Osteocyte (in vitro differentiated cells): ENCODE data around the gene ECM1. TPM values are rescaled to one million over a fixed set of nuclear protein-coding genes. Genes with fewer than 3 reads are reported as not detected.

Experiments
- DNase-seq: peaks from one replicate; pipeline ENCODE4 v3.0.0; 2021; ENCODE audit warnings: mixed read lengths; ENCODE audit not compliant: unreplicated experiment; ENCODE audit errors: extremely low spot score
- H3K27ac Mint-ChIP-seq: one replicate; pipeline ENCODE4 v1.8.0; 2021; ENCODE audit warnings: mild to moderate bottlenecking, mixed read lengths; ENCODE audit not compliant: unreplicated experiment
- H3K27me3 Mint-ChIP-seq: one replicate; pipeline ENCODE4 v1.8.0; 2021; ENCODE audit warnings: mixed read lengths; ENCODE audit not compliant: unreplicated experiment
- H3K36me3 Mint-ChIP-seq: one replicate; pipeline ENCODE4 v1.8.0; 2021; ENCODE audit warnings: mixed read lengths; ENCODE audit not compliant: unreplicated experiment
- H3K4me1 Mint-ChIP-seq: one replicate; pipeline ENCODE4 v1.8.0; 2021; ENCODE audit warnings: mixed read lengths; ENCODE audit not compliant: unreplicated experiment
- H3K4me3 Mint-ChIP-seq: one replicate; pipeline ENCODE4 v1.8.0; 2021; ENCODE audit warnings: mild to moderate bottlenecking, moderate library complexity, mixed read lengths; ENCODE audit not compliant: unreplicated experiment
- H3K9me3 Mint-ChIP-seq: one replicate; pipeline ENCODE4 v1.8.0; 2021; ENCODE audit warnings: mixed read lengths; ENCODE audit not compliant: unreplicated experiment
- total RNA-seq: library from RNA; stranded (reverse); gene quantifications from 2 replicates; pipeline ENCODE4 v1.2.1, GENCODE V29; 2021
- TF ChIP-seq, protein P1 (sequence below): fragments of 200-600 bp; sonication (generic); IDR thresholded peaks from 2 replicates; pipeline ENCODE4 v1.5.0; 2021; ENCODE audit warnings: antibody characterized with exemption, mild to moderate bottlenecking, moderate library complexity

ECM1 gene
- total RNA-seq, 1 donor from 2014 or later = 17.4 TPM

DNA sequence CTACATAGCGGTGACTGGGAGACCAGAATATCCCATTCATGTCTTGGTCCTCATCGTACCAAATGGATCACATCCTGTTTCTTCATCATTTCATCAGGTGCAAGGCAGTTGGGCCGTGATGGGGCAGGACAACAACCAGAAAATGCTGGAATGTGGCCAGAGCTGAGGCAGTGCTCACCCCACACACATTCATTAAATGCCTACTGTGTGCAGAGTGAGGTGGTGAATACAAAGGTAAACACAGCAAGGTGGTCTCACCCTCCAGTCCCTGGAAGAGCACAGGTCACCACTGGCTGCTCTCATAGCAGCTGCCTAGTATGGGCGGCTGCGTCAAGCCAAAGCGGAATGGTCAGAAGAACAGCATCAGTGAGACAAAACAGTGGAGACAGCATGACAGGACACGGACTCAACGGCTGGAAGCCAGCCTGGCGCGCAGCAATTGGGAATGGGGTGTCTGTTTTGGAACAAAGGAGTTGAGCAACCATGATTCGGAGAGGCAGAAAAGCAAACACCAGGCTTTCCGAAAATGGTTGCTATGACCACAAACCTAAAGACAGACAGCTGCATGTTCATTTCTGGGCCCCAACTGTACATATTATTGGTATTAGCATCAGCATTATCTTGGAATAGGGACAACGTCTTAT lies 35.7 kb downstream of the ECM1 start:
- Mint-ChIP-seq H3K27me3 (no peaks in the 10 kb centered on the region), H3K36me3 (no peaks in the 10 kb centered on the region), H3K9me3 (no peaks in the 10 kb centered on the region), H3K4me3 (no peak overlapping the region), H3K4me1 (peaks cover 5% of the 10 kb centered on the region), H3K27ac (no peak overlapping the region)
- TF ChIP-seq, protein P1, sequence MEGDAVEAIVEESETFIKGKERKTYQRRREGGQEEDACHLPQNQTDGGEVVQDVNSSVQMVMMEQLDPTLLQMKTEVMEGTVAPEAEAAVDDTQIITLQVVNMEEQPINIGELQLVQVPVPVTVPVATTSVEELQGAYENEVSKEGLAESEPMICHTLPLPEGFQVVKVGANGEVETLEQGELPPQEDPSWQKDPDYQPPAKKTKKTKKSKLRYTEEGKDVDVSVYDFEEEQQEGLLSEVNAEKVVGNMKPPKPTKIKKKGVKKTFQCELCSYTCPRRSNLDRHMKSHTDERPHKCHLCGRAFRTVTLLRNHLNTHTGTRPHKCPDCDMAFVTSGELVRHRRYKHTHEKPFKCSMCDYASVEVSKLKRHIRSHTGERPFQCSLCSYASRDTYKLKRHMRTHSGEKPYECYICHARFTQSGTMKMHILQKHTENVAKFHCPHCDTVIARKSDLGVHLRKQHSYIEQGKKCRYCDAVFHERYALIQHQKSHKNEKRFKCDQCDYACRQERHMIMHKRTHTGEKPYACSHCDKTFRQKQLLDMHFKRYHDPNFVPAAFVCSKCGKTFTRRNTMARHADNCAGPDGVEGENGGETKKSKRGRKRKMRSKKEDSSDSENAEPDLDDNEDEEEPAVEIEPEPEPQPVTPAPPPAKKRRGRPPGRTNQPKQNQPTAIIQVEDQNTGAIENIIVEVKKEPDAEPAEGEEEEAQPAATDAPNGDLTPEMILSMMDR = no peak
- DNase-seq = no peak

DNA sequence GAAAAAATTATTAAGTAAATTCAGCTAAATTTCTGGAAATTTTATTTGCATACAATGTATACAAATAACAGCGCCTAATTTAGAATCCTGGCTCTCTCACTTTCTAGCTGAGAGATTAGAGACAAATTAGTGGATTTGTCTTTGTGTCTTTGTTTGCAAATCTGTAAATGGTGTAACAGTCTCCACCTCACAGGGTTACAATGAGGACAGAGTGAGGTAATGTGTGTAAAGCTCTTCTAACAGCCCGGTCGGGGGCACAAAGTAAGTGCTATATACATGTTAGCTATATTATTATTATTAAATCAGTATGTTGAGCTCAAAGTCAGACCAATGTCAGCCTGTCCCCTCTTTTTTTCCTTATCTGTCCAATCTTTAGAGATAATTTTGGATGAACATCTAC lies 36.3 kb downstream of the ECM1 start:
- H3K27ac Mint-ChIP-seq = no peak overlapping the region
- peaks cover 3% of the 10 kb centered on the region for H3K4me1 Mint-ChIP-seq
- DNase-seq = no peak
- H3K4me3 Mint-ChIP-seq = no peak overlapping the region
- H3K27me3 Mint-ChIP-seq = no peaks in the 10 kb centered on the region
- TF ChIP-seq, protein P1 = no peak
- H3K36me3 Mint-ChIP-seq = no peaks in the 10 kb centered on the region
- no peaks in the 10 kb centered on the region for H3K9me3 Mint-ChIP-seq

DNA sequence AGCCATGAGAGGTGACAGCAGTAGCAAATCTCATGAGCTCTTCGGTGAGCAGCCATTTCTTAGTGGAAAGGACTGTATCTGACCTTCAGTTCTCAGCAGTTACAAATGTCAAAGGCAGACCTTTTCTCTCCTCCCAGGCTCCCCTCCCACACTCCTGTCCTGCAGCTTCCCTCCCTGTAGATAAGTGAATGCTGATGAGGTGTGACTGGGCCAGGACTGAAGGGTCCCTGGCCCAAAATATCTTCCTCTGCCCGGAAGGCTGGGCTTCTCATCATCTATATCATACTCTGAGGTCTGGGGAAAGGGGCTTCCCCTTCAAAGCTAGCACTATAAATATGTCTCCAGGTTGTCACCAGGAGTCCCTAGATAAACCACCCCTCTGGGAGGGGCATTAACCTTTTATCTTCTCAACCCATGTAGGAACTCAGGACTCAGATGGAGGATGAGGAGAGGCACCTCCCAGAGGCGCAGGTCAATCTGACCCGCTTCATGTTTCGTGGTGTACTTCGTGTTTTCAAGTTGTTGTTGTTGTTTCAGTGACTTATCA lies 37.6 kb downstream of the ECM1 start:
- Mint-ChIP-seq H3K4me1 (peaks cover 9% of the 10 kb centered on the region), H3K36me3 (no peaks in the 10 kb centered on the region), H3K9me3 (no peaks in the 10 kb centered on the region), H3K4me3 (no peak overlapping the region), H3K27me3 (no peaks in the 10 kb centered on the region), H3K27ac (no peak overlapping the region)
- no peak for DNase-seq
- TF ChIP-seq, protein P1 = no peak

DNA sequence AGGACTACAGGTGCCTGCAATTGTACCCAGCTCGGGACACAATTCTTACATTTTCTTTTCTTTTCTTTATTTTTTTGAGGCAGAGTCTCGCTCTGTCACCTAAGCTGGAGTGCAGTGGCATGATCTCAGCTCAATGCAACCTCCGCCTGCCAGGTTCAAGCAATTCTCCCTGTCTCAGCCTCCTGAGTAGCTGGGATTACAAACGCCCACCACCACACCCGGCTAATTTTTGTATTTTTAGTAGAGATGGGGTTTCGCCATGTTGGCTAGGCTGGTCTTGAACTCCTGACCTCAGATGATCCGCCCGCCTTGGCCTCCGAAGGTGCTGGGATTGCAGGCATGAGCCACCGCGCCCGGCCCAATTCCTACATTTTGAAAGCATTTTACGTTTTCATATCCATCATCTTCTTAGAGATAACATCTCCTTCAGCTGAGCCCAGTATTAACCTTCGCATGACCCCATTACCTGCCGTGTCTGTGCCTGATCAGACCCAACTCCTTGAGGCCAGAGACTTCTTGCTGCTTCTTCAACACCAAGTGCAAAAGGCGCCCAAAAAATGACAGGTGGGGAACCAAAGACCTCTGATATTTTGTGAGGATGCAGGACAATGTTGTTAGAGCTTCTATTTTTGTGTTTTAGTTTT lies 38.5 kb downstream of the ECM1 start:
- peaks cover 14% of the 10 kb centered on the region for H3K4me1 Mint-ChIP-seq
- no peaks in the 10 kb centered on the region for H3K27me3 Mint-ChIP-seq
- H3K27ac Mint-ChIP-seq = no peak overlapping the region
- H3K9me3 Mint-ChIP-seq = no peaks in the 10 kb centered on the region
- no peaks in the 10 kb centered on the region for H3K36me3 Mint-ChIP-seq
- TF ChIP-seq, protein P1 = no peak
- no peak for DNase-seq
- H3K4me3 Mint-ChIP-seq = no peak overlapping the region

DNA sequence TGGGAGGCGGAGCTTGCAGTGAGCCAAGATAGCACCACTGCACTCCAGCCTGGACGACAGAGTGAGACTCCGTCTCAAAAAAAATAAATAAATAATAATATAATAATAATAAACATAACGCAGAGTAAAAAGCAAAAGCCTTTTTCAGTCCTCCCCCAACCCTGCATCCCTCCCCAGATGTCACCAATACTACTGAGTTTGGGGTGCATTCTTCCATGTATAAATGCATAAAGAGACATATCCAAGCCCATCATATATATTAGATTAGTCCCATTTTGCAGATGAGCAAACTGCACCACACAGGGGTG lies 40.4 kb downstream of the ECM1 start:
- no peaks in the 10 kb centered on the region for H3K36me3 Mint-ChIP-seq
- H3K27me3 Mint-ChIP-seq = no peaks in the 10 kb centered on the region
- no peak for DNase-seq
- H3K4me3 Mint-ChIP-seq = peak overlapping the region; percentile 69
- H3K9me3 Mint-ChIP-seq = no peaks in the 10 kb centered on the region
- TF ChIP-seq, protein P1 = no peak
- peak overlapping the region; percentile 60 for H3K27ac Mint-ChIP-seq
- peaks cover 28% of the 10 kb centered on the region for H3K4me1 Mint-ChIP-seq
